ENCODE results near the gene PERP.
"Not testable (repeated sequence)": the region's sequence is repeated elsewhere in the genome, so short reads cannot be mapped to it uniquely, and the experiment has no call there.

Gene PERP

GRCh38 chr6:138104618-138105213 is 2.5 kb downstream of the PERP start:
- DNase-seq, result no peak

- DNase-seq, result no peak
Measured at GRCh38 chr6:138103871-138104270, 3.3 kb downstream of the PERP start.

GRCh38 chr6:138101946-138102731 is 5.1 kb downstream of the PERP start:
- DNase-seq, result no peak

- no peak for DNase-seq
Measured at GRCh38 chr6:138099832-138100231, 7.4 kb downstream of the PERP start.

- no peak for DNase-seq
Measured at GRCh38 chr6:138098306-138098705, 8.9 kb downstream of the PERP start.

GRCh38 chr6:138094260-138094659 is 13.0 kb downstream of the PERP start:
- DNase-seq, result no peak

GRCh38 chr6:138093632-138094031 is 13.6 kb downstream of the PERP start:
- no peak for DNase-seq

- DNase-seq, result no peak
Measured at GRCh38 chr6:138092686-138093085, 14.5 kb downstream of the PERP start.

- no peak for DNase-seq
Measured at GRCh38 chr6:138089325-138089724, 17.9 kb downstream of the PERP start.

GRCh38 chr6:138088326-138088762 is 18.9 kb downstream of the PERP start:
- DNase-seq, result no peak

- DNase-seq, result no peak
Measured at GRCh38 chr6:138087593-138088325, 19.5 kb downstream of the PERP start.

- DNase-seq, result no peak
Measured at GRCh38 chr6:138086573-138087196, 20.5 kb downstream of the PERP start.

GRCh38 chr6:138085839-138086222 is 21.4 kb downstream of the PERP start:
- DNase-seq, result no peak

- DNase-seq, result no peak
Measured at GRCh38 chr6:138084904-138085838, 22.0 kb downstream of the PERP start.

GRCh38 chr6:138082232-138082631 is 25.0 kb downstream of the PERP start:
- DNase-seq, result no peak

GRCh38 chr6:138079556-138079955 is 27.7 kb downstream of the PERP start:
- not testable (repeated sequence) for DNase-seq

- DNase-seq, result no peak
Measured at GRCh38 chr6:138078491-138078890, 28.7 kb downstream of the PERP start.

GRCh38 chr6:138073264-138073663 is 34.0 kb downstream of the PERP start:
- DNase-seq, result no peak

- no peak for DNase-seq
Measured at GRCh38 chr6:138063726-138064125, 43.5 kb downstream of the PERP start.

- no peak for DNase-seq
Measured at GRCh38 chr6:138054982-138055381, 52.2 kb downstream of the PERP start.

GRCh38 chr6:138052783-138053182 is 54.4 kb downstream of the PERP start:
- DNase-seq, result no peak

- no peak for DNase-seq
Measured at GRCh38 chr6:138044972-138045371, 62.2 kb downstream of the PERP start.
